DOHH2 (cell line): Measurements from ENCODE around the gene PHC2.

Source experiments
- EZH2phosphoT487 ChIP-seq: fragments of 200-600 bp; sonication (generic); IDR thresholded peaks from 2 replicates; pipeline ENCODE4 v1.6.1; 2017; ENCODE audit warnings: borderline replicate concordance, mild to moderate bottlenecking, antibody characterized with exemption, low read length, moderate library complexity, mixed read lengths
- TF ChIP-seq, protein P1 (sequence below): fragments of 200-600 bp; sonication (generic); IDR thresholded peaks from one replicate; pipeline ENCODE4 v1.5.1; 2014; ENCODE audit warnings: antibody characterized with exemption, mild to moderate bottlenecking, low read depth, low read length; ENCODE audit not compliant: poor library complexity, severe bottlenecking

GRCh38 chr1:33337441-33337840 is 93.5 kb downstream of the PHC2 start:
- TF ChIP-seq, protein P1, sequence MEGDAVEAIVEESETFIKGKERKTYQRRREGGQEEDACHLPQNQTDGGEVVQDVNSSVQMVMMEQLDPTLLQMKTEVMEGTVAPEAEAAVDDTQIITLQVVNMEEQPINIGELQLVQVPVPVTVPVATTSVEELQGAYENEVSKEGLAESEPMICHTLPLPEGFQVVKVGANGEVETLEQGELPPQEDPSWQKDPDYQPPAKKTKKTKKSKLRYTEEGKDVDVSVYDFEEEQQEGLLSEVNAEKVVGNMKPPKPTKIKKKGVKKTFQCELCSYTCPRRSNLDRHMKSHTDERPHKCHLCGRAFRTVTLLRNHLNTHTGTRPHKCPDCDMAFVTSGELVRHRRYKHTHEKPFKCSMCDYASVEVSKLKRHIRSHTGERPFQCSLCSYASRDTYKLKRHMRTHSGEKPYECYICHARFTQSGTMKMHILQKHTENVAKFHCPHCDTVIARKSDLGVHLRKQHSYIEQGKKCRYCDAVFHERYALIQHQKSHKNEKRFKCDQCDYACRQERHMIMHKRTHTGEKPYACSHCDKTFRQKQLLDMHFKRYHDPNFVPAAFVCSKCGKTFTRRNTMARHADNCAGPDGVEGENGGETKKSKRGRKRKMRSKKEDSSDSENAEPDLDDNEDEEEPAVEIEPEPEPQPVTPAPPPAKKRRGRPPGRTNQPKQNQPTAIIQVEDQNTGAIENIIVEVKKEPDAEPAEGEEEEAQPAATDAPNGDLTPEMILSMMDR: no peak
- no peak for TF ChIP-seq EZH2phosphoT487
